K562 (cell line): Measurements from ENCODE around the gene KIF20A. TPM values are rescaled to one million over a fixed set of nuclear protein-coding genes. Genes with fewer than 3 reads are reported as not detected.
"Not testable (repeated sequence)": the region's sequence is repeated elsewhere in the genome, so short reads cannot be mapped to it uniquely, and the experiment has no call there.

Experiments used
- ATAC-seq: fragments of 200-7000 bp; cut with Tn5 transposase; 3 replicates; pipeline ENCODE4 v1.9.1; 2020; ENCODE audit warnings: moderate library complexity
- BruUV-seq: library from RNA; stranded (reverse); fragments of 400-500 nt; replicated peaks from 2 replicates; lab custom pipeline; 2021; lab: Mats Ljungman, UMichigan
- CTCF ChIA-PET: fragments of 300-600 bp; formaldehyde crosslinking; extraction: SDS; loops from one replicate; lab custom pipeline; 2021; ENCODE audit warnings: low intra/inter-chr PET ratio; lab: Yijun Ruan, JAX
- POLR2A ChIA-PET: fragments of 300-600, 350-650 bp; sonication (Branson Sonifier 250); formaldehyde crosslinking; extraction: SDS; loops from one replicate; lab custom pipeline; 2021; ENCODE audit warnings: antibody characterized with exemption, inconsistent platforms; lab: Yijun Ruan, JAX
- DNase-seq, 4 experiments: peaks; one replicate each; pipeline versions ENCODE4 v3.0.0 to v3.0.0-alpha.2; 2011 to 2018; ENCODE audit warnings: low spot score in 3 of 4, mixed read lengths in 3 of 4; ENCODE audit errors: extremely low read depth in 1 of 4
- FAIRE-seq: peaks from 2 replicates; lab custom pipeline; 2011; peaks lifted over from hg19 to GRCh38; lab: Jason Lieb, UNC
- H2AFZ ChIP-seq: 2 replicates; pipeline ENCODE4 v1.6.0; 2011; ENCODE audit warnings: low read depth, low read length, control low read depth, inconsistent platforms
- H3K27ac ChIP-seq: fragments of 200-600 bp; 3 replicates; pipeline ENCODE4 v1.8.0; 2011; ENCODE audit warnings: low read depth, mild to moderate bottlenecking, control low read depth, inconsistent platforms, low read length, moderate library complexity, mixed read lengths; ENCODE audit errors: extremely low read depth
- H3K27me3 ChIP-seq, 2 experiments: fragments of 300-600 bp in 1 of 2; 2 replicates in 1 of 2; 3 replicates in 1 of 2; pipeline versions ENCODE4 v1.6.0 to v1.8.0; 2011; ENCODE audit warnings: inconsistent platforms in 2 of 2, low read length in 2 of 2, mild to moderate bottlenecking in 1 of 2, mixed read lengths in 1 of 2, moderate library complexity in 1 of 2; ENCODE audit not compliant: control insufficient read depth in 2 of 2, insufficient read depth in 2 of 2
- H3K36me3 ChIP-seq: fragments of 300-600 bp; 3 replicates; pipeline ENCODE4 v1.8.0; 2011; ENCODE audit warnings: mild to moderate bottlenecking, low read length, inconsistent platforms; ENCODE audit not compliant: control insufficient read depth, insufficient read depth
- H3K4me1 ChIP-seq, 2 experiments: fragments of 200-600 bp in 1 of 2; replicated peaks in 1 of 2; 2 replicates in 1 of 2; 3 replicates in 1 of 2; pipeline versions ENCODE4 v1.5.1 to v1.8.0; 2011; ENCODE audit warnings: inconsistent platforms in 2 of 2, low read length in 2 of 2, mild to moderate bottlenecking in 1 of 2, mixed read lengths in 1 of 2, moderate library complexity in 1 of 2; ENCODE audit not compliant: control insufficient read depth in 2 of 2, insufficient read depth in 2 of 2
- H3K4me2 ChIP-seq: 2 replicates; pipeline ENCODE4 v1.6.1; 2011; ENCODE audit warnings: low read length, control low read depth, inconsistent platforms, mixed read lengths; ENCODE audit not compliant: insufficient read depth
- H3K4me3 ChIP-seq: fragments of 200-600 bp; sonication (generic), shearing (Covaris generic); 2 replicates; pipeline ENCODE4 v1.5.1; 2016; ENCODE audit warnings: control low read depth, inconsistent platforms
- H3K79me2 ChIP-seq: fragments of 200-600 bp; 3 replicates; pipeline ENCODE4 v1.8.0; 2011; ENCODE audit warnings: low read length, inconsistent platforms; ENCODE audit not compliant: control insufficient read depth, insufficient read depth
- H3K9ac ChIP-seq, 2 experiments: 2 replicates each; pipeline versions ENCODE4 v1.6.0 to v1.6.1; 2011; ENCODE audit warnings: low read depth in 2 of 2, low read length in 2 of 2, control low read depth in 1 of 2, inconsistent platforms in 1 of 2, mild to moderate bottlenecking in 1 of 2, mixed read lengths in 1 of 2; ENCODE audit not compliant: insufficient read depth in 1 of 2
- H3K9me1 ChIP-seq: one replicate; pipeline ENCODE4 v1.6.0; 2011; ENCODE audit warnings: inconsistent platforms, mild to moderate bottlenecking, low read length, moderate library complexity; ENCODE audit not compliant: control insufficient read depth, insufficient read depth
- H3K9me3 ChIP-seq: replicated peaks from 2 replicates; pipeline ENCODE4 v1.5.1; 2011; ENCODE audit warnings: low read depth, low read length, inconsistent platforms; ENCODE audit not compliant: control insufficient read depth, insufficient read depth
- H4K20me1 ChIP-seq: replicated peaks from 2 replicates; pipeline ENCODE4 v1.6.1; 2011; ENCODE audit warnings: low read length, inconsistent platforms, mixed read lengths; ENCODE audit not compliant: control insufficient read depth, insufficient read depth
- ASH1L ChIP-seq: fragments of 450-650 bp; IDR thresholded peaks from 2 replicates; pipeline ENCODE4 v1.6.1; 2018; ENCODE audit warnings: borderline replicate concordance, mild to moderate bottlenecking, low read depth; ENCODE audit not compliant: partially characterized antibody
- NFYB ChIP-seq: IDR thresholded peaks from 2 replicates; pipeline ENCODE4 v1.6.1; 2011; ENCODE audit warnings: mild to moderate bottlenecking, moderate library complexity; ENCODE audit not compliant: insufficient read length; ENCODE audit errors: extremely low read depth
- RBM25 ChIP-seq: fragments of 200-400 bp; formaldehyde crosslinking; IDR thresholded peaks from 2 replicates; pipeline ENCODE4 v1.6.1; 2018; ENCODE audit warnings: low read length, low read depth, moderate library complexity; ENCODE audit not compliant: severe bottlenecking
- SRF ChIP-seq, 2 experiments: fragments of 250-450, 450-650 bp in 1 of 2; sonication (Bioruptor Pico) in 1 of 2; sonication (generic) in 1 of 2; formaldehyde crosslinking; IDR thresholded peaks; 2 replicates each; pipeline versions ENCODE4 v1.5.0 to v1.5.1; 2020 to 2022; ENCODE audit warnings: mild to moderate bottlenecking in 1 of 2, missing genetic modification reagents in 1 of 2
- ZNF316 ChIP-seq: fragments of 450-650 bp; IDR thresholded peaks from 2 replicates; pipeline ENCODE4 v1.6.1; 2016
- WGBS: fragments of 100-300 bp; shearing (Covaris generic); methylation state at CpG from one replicate; pipeline ENCODE4 v1.1.6; 2016; ENCODE audit warnings: low coverage, mixed read lengths; ENCODE audit not compliant: insufficient coverage; ENCODE audit errors: missing lambda C conversion rate; 5-methylcytosine and 5-hydroxymethylcytosine counted together
- in situ Hi-C: fragments of 300-500 bp; cut with MboI; formaldehyde crosslinking; loops from 4 replicates; pipeline ENCODE4 v1.15.0; 2018; ENCODE audit warnings: inconsistent platforms, mixed read lengths
- intact Hi-C: fragments of 100-400 bp; cut with micrococcal nuclease; formaldehyde crosslinking; loops from 2 replicates; pipeline ENCODE4 v1.14.2; 2022
- polyA plus RNA-seq, 8 experiments: library from polyadenylated mRNA; depleted of rRNA in 4 of 8; stranded (reverse) in 5 of 8; unstranded in 3 of 8; fragments of >200 nt; fragmentation: Nextera tagmentation in 2 of 8; fragmentation: Illumina TruSeq in 1 of 8; extraction: Ambion mirVana in 2 of 8; extraction: Trizol in 1 of 8; gene quantifications; 2 replicates each; pipeline versions ENCODE4 v1.2.1 to v1.2.3, GENCODE V29; 2011 to 2014; ENCODE audit warnings: inconsistent platforms in 1 of 8, missing spikeins in 1 of 8
- total RNA-seq, 7 experiments: library from RNA; depleted of rRNA in 6 of 7; stranded (reverse); fragments of >200 nt in 6 of 7; fragmentation: Illumina TruSeq in 2 of 7; extraction: Trizol in 2 of 7; gene quantifications; 2 replicates each; pipeline versions ENCODE4 v1.2.1 to v1.2.3, GENCODE V29; 2011 to 2021; ENCODE audit warnings: low replicate concordance in 1 of 7

The KIF20A gene
- total and polyA plus RNA-seq, 9 of the 15 experiments (the other 6 are each of a cell fraction or from before 2014, with no cell fraction given), result 36.8 to 61.2 (median 55.5) TPM

DNA sequence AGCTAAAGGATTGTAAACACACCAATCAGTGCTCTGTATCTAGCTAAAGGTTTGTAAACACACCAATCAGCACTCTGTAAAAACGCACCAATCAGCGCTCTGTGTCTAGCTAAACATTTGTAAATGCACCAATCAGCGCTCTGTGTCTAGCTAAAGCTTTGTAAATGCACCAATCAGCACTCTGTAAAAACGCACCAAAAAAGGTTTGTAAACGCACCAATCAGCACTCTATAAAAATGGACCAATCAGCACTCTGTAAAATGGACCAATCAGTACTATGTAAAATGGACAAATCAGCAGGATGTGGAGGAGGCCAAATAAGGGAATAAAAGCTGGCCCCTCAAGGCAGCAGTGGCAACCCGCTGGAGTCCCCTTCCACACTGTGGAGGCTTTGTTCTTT, 35.3 kb upstream of the KIF20A start:
- TF ChIP-seq SRF (CRISPR knock-in tag; IDR thresholded peaks at IDR 0.05), result peak in 1 of 2 experiments; percentile 75; a peak in 1 of 4 replicates
- peak; percentile 66 for TF ChIP-seq NFYB
- TF ChIP-seq ASH1L, result peak; percentile 59
- TF ChIP-seq ZNF316, result peak; percentile 51
- peak; percentile 49 for TF ChIP-seq RBM25
- TF ChIP-seq, all 486 proteins: peak for 5; not testable (repeated sequence) for 481
- intact Hi-C loops, H3K4me1 ChIP-seq, H3K79me2 ChIP-seq, in situ Hi-C loops, FAIRE-seq, H3K36me3 ChIP-seq, H3K4me2 ChIP-seq, DNase-seq, BruUV-seq, H3K9ac ChIP-seq, H3K9me3 ChIP-seq, H3K4me3 ChIP-seq, H3K9me1 ChIP-seq, H4K20me1 ChIP-seq, H3K27ac ChIP-seq, CTCF ChIA-PET: not testable (repeated sequence)
- Histone ChIP-seq H3K27me3 (peaks cover 19% of the 10 kb centered on the region in 2 experiments; a peak in 4 of 5 replicates), H2AFZ (peak overlapping the region; percentile 66; the same call in 1 of the 2 replicates)
- 11% methylated on average over 6 of the region's 6 CpGs for WGBS
- POLR2A ChIA-PET, result interaction anchor here (0.6 to 1.6 kb wide), 4 partner anchors 10 to 397 kb away, joined by 3 to 4 read pairs (median 3); no protein-coding TSS in a partner anchor
- ATAC-seq, result peak; percentile 62; the same call in 2 of the 3 replicates
